Naive B cell (primary cell): ENCODE results near the gene STK17B. TPM values are rescaled to one million over a fixed set of nuclear protein-coding genes. Genes with fewer than 3 reads are reported as not detected.
A peak's percentile ranks its signal among the peaks of the same experiment; 100 is the strongest.
"Not testable (repeated sequence)": the region's sequence is repeated elsewhere in the genome, so short reads cannot be mapped to it uniquely, and the experiment has no call there.

Source experiments
- ATAC-seq, 2 donors: fragments of 150-1000 bp; cut with Tn5 transposase; 2 replicates each; pipeline ENCODE4 v1.10.0; 2021; ENCODE audit warnings: low read depth in 2 of 2, mild to moderate bottlenecking in 2 of 2, moderate library complexity in 2 of 2
- DNase-seq: peaks from one replicate; pipeline ENCODE4 v3.0.0; 2022
- H3K27ac Mint-ChIP-seq, 6 donors: one replicate each; pipeline ENCODE4 v1.8.0; 2020 to 2022; ENCODE audit warnings: mild to moderate bottlenecking in 6 of 6, mixed read lengths in 6 of 6, moderate library complexity in 5 of 6, inconsistent platforms in 2 of 6
- H3K27me3 Mint-ChIP-seq, 3 donors: one replicate each; pipeline ENCODE4 v1.8.0; 2021 to 2022; ENCODE audit warnings: mixed read lengths in 3 of 3, mild to moderate bottlenecking in 1 of 3
- H3K36me3 Mint-ChIP-seq, 2 donors: one replicate each; pipeline ENCODE4 v1.8.0; 2020 to 2022; ENCODE audit warnings: mixed read lengths in 2 of 2, inconsistent platforms in 1 of 2, mild to moderate bottlenecking in 1 of 2
- H3K4me1 Mint-ChIP-seq, 3 donors: one replicate each; pipeline ENCODE4 v1.8.0; 2020 to 2022; ENCODE audit warnings: mixed read lengths in 3 of 3, inconsistent platforms in 1 of 3, mild to moderate bottlenecking in 1 of 3, moderate library complexity in 1 of 3
- H3K4me3 Mint-ChIP-seq, 8 donors: one replicate each; pipeline ENCODE4 v1.8.0; 2020 to 2022; ENCODE audit warnings: mild to moderate bottlenecking in 8 of 8, mixed read lengths in 8 of 8, moderate library complexity in 8 of 8, inconsistent platforms in 2 of 8
- H3K9me3 Mint-ChIP-seq, 7 donors: one replicate each; pipeline ENCODE4 v1.8.0; 2020 to 2022; ENCODE audit warnings: mixed read lengths in 7 of 7, mild to moderate bottlenecking in 5 of 7, inconsistent platforms in 2 of 7, moderate library complexity in 1 of 7
- polyA plus RNA-seq, 6 donors: library from polyadenylated mRNA; unstranded; fragments of 300-500 nt; fragmentation: Illumina TruSeq; gene quantifications; one replicate each; pipeline ENCODE4 v1.2.3, GENCODE V29; 2021; ENCODE audit warnings: low read depth in 6 of 6

Gene STK17B
- polyA plus RNA-seq, 6 donors from 2014 or later, result 90.2 to 162 (median 118) TPM

GRCh38 chr2:196113061-196113974 is 58.1 kb downstream of the STK17B start:
- ATAC-seq, result no peak
- no peaks in the 10 kb centered on the region for H3K27me3 Mint-ChIP-seq
- H3K4me3 Mint-ChIP-seq, result no peak overlapping the region
- peak overlapping the region in 2 of 6 donors; percentile 37 to 46 for H3K27ac Mint-ChIP-seq
- no peaks in the 10 kb centered on the region for H3K36me3 Mint-ChIP-seq
- H3K4me1 Mint-ChIP-seq, result peaks cover 4 to 12% (median 4%) of the 10 kb centered on the region in 3 donors
- no peak for DNase-seq
- H3K9me3 Mint-ChIP-seq, result no peaks in the 10 kb centered on the region

GRCh38 chr2:196112418-196113034 is 58.9 kb downstream of the STK17B start:
- Mint-ChIP-seq H3K4me3 (no peak overlapping the region), H3K4me1 (peaks cover 10 to 16% (median 10%) of the 10 kb centered on the region in 3 donors), H3K9me3 (no peaks in the 10 kb centered on the region), H3K27ac (no peak overlapping the region), H3K27me3 (no peaks in the 10 kb centered on the region), H3K36me3 (no peaks in the 10 kb centered on the region)
- DNase-seq (no peak), ATAC-seq (no peak)

- Mint-ChIP-seq H3K4me1 (peaks cover 28 to 43% (median 35%) of the 10 kb centered on the region in 3 donors), H3K27ac (no peak overlapping the region), H3K4me3 (no peak overlapping the region), H3K36me3 (no peaks in the 10 kb centered on the region), H3K9me3 (no peaks in the 10 kb centered on the region), H3K27me3 (no peaks in the 10 kb centered on the region)
- no peak for DNase-seq
- ATAC-seq, result no peak
These were observed 62.8 kb downstream of the STK17B start for GRCh38 chr2:196108604-196109003.

- peaks cover 50 to 66% (median 61%) of the 10 kb centered on the region in 3 donors for H3K4me1 Mint-ChIP-seq
These were observed 65.4 kb downstream of the STK17B start for GRCh38 chr2:196105951-196106350.

GRCh38 chr2:196104066-196104465 is 67.3 kb downstream of the STK17B start:
- no peaks in the 10 kb centered on the region for H3K27me3 Mint-ChIP-seq
- no peak for ATAC-seq
- no peak overlapping the region for H3K4me3 Mint-ChIP-seq
- H3K4me1 Mint-ChIP-seq, result peaks cover 60 to 76% (median 74%) of the 10 kb centered on the region in 3 donors
- H3K9me3 Mint-ChIP-seq, result no peaks in the 10 kb centered on the region
- no peak for DNase-seq
- no peaks in the 10 kb centered on the region for H3K36me3 Mint-ChIP-seq
- H3K27ac Mint-ChIP-seq, result peak overlapping the region in 3 of 6 donors; percentile 30 to 90 (median 73)

More at GRCh38 chr2:196105951-196106350, 65.4 kb downstream of the STK17B start:
- peak overlapping the region; percentile 8 to 92 (median 73) for H3K27ac Mint-ChIP-seq
- H3K36me3 Mint-ChIP-seq, result no peaks in the 10 kb centered on the region
- ATAC-seq (peak; percentile 27 to 42), DNase-seq (peak; percentile 17)
- no peaks in the 10 kb centered on the region for H3K27me3 Mint-ChIP-seq
- H3K9me3 Mint-ChIP-seq, result no peaks in the 10 kb centered on the region
- peak overlapping the region in 7 of 8 donors; percentile 39 to 60 (median 44) for H3K4me3 Mint-ChIP-seq

GRCh38 chr2:196103626-196104025 is 67.8 kb downstream of the STK17B start:
- ATAC-seq, result no peak
- Mint-ChIP-seq H3K9me3 (no peaks in the 10 kb centered on the region), H3K4me1 (peaks cover 60 to 80% (median 71%) of the 10 kb centered on the region in 3 donors), H3K27me3 (no peaks in the 10 kb centered on the region), H3K4me3 (peak overlapping the region in 1 of 8 donors; percentile 60), H3K27ac (peak overlapping the region in 3 of 6 donors; percentile 30 to 90 (median 85)), H3K36me3 (no peaks in the 10 kb centered on the region)
- DNase-seq, result no peak

- Mint-ChIP-seq H3K4me1 (peaks cover 54 to 70% (median 64%) of the 10 kb centered on the region in 3 donors), H3K4me3 (peak overlapping the region in 5 of 8 donors; percentile 30 to 64 (median 55)), H3K36me3 (no peaks in the 10 kb centered on the region), H3K9me3 (no peaks in the 10 kb centered on the region), H3K27ac (peak overlapping the region in 5 of 6 donors; percentile 58 to 93 (median 76)), H3K27me3 (no peaks in the 10 kb centered on the region)
- ATAC-seq (peak; percentile 91 to 93), DNase-seq (peak; percentile 55)
These were observed 69.9 kb downstream of the STK17B start for GRCh38 chr2:196101325-196101991.

GRCh38 chr2:196099916-196100315 is 71.5 kb downstream of the STK17B start:
- DNase-seq (no peak), ATAC-seq (no peak)
- Mint-ChIP-seq H3K27me3 (no peaks in the 10 kb centered on the region), H3K36me3 (no peaks in the 10 kb centered on the region), H3K4me1 (peaks cover 44 to 58% (median 51%) of the 10 kb centered on the region in 3 donors), H3K4me3 (no peak overlapping the region), H3K27ac (peak overlapping the region in 2 of 6 donors; percentile 51 to 82), H3K9me3 (peaks cover 0 to 3% (median 0%) of the 10 kb centered on the region in 7 donors)

GRCh38 chr2:196097864-196098660 is 73.3 kb downstream of the STK17B start:
- no peak overlapping the region for H3K4me3 Mint-ChIP-seq
- peaks cover 34 to 43% (median 35%) of the 10 kb centered on the region in 3 donors for H3K4me1 Mint-ChIP-seq
- ATAC-seq (no peak), DNase-seq (no peak)
- no peaks in the 10 kb centered on the region for H3K27me3 Mint-ChIP-seq
- H3K9me3 Mint-ChIP-seq, result peaks cover 0 to 17% (median 12%) of the 10 kb centered on the region in 7 donors
- H3K36me3 Mint-ChIP-seq, result peaks cover 0 to 5% of the 10 kb centered on the region in 2 donors
- H3K27ac Mint-ChIP-seq, result no peak overlapping the region

- peaks cover 27 to 34% (median 28%) of the 10 kb centered on the region in 3 donors for H3K4me1 Mint-ChIP-seq
- H3K27ac Mint-ChIP-seq, result no peak overlapping the region
- H3K27me3 Mint-ChIP-seq, result no peaks in the 10 kb centered on the region
- peaks cover 0 to 5% of the 10 kb centered on the region in 2 donors for H3K36me3 Mint-ChIP-seq
- no peak for ATAC-seq
- H3K9me3 Mint-ChIP-seq, result peaks cover 0 to 20% (median 13%) of the 10 kb centered on the region in 7 donors
- no peak for DNase-seq
- H3K4me3 Mint-ChIP-seq, result no peak overlapping the region
These were observed 74.2 kb downstream of the STK17B start for GRCh38 chr2:196096982-196097745.

- peaks cover 0 to 5% of the 10 kb centered on the region in 2 donors for H3K36me3 Mint-ChIP-seq
- peaks cover 18 to 25% (median 20%) of the 10 kb centered on the region in 3 donors for H3K4me1 Mint-ChIP-seq
- no peak for DNase-seq
- no peak for ATAC-seq
- no peak overlapping the region for H3K27ac Mint-ChIP-seq
- H3K9me3 Mint-ChIP-seq, result peaks cover 0 to 20% (median 14%) of the 10 kb centered on the region in 7 donors
- H3K4me3 Mint-ChIP-seq, result no peak overlapping the region
- H3K27me3 Mint-ChIP-seq, result no peaks in the 10 kb centered on the region
These were observed 75.1 kb downstream of the STK17B start for GRCh38 chr2:196096264-196096663.

GRCh38 chr2:196089448-196089847 is 81.9 kb downstream of the STK17B start:
- not testable (repeated sequence) for H3K27ac Mint-ChIP-seq, DNase-seq, ATAC-seq, H3K4me1 Mint-ChIP-seq, H3K27me3 Mint-ChIP-seq
- Mint-ChIP-seq H3K4me3 (peak overlapping the region in 1 of 8 donors; percentile 12), H3K9me3 (peaks cover 0 to 30% (median 23%) of the 10 kb centered on the region in 7 donors), H3K36me3 (peaks cover 0 to 13% of the 10 kb centered on the region in 2 donors)
